HCT116 (cell line): Measurements from ENCODE around the gene ZFYVE19. TPM values are rescaled to one million over a fixed set of nuclear protein-coding genes. Genes with fewer than 3 reads are reported as not detected.

Source experiments
- ATAC-seq: fragments of 200-7000 bp; cut with Tn5 transposase; 2 replicates; pipeline ENCODE4 v1.9.1; 2020; ENCODE audit warnings: mild to moderate bottlenecking, moderate library complexity
- BruUV-seq: library from RNA; stranded (reverse); fragments of 400-500 nt; replicated peaks from 2 replicates; lab custom pipeline; 2021; lab: Mats Ljungman, UMichigan
- CTCF ChIA-PET: fragments of 300-600 bp; sonication (Branson Sonifier 250); formaldehyde crosslinking; loops from one replicate; lab custom pipeline; 2021; ENCODE audit warnings: antibody characterized with exemption; lab: Charles Lee
- POLR2A ChIA-PET: fragments of 300-600, 350-600 bp; sonication (Branson Sonifier 250); formaldehyde crosslinking; loops from one replicate; lab custom pipeline; 2021; ENCODE audit warnings: antibody characterized with exemption; lab: Charles Lee
- RAD21 ChIA-PET, 2 experiments: fragments of 300-600 bp; sonication (Branson Sonifier 250); formaldehyde crosslinking; loops; one replicate each; lab custom pipeline; 2023; ENCODE audit warnings: low total read pairs in 2 of 2; ENCODE audit not compliant: uncharacterized antibody in 2 of 2, unreplicated experiment in 2 of 2, low non-redundant PET in 1 of 2; lab: Charles Lee
- DNase-seq: peaks from one replicate; pipeline ENCODE4 v3.0.0-alpha.2; 2010; ENCODE audit warnings: low read depth, low spot score
- H2AFZ ChIP-seq: fragments of 200-600 bp; shearing (Covaris generic), sonication (generic); 2 replicates; pipeline ENCODE4 v1.6.1; 2017; ENCODE audit warnings: low read depth, mixed run types, mixed read lengths, antibody characterized with exemption, low read length; ENCODE audit not compliant: poor library complexity, severe bottlenecking
- H3K27ac ChIP-seq: 2 replicates; pipeline ENCODE4 v1.5.1; 2012; ENCODE audit warnings: low read depth, low read length
- H3K27me3 ChIP-seq: fragments of 200-600 bp; sonication (generic); 2 replicates; pipeline ENCODE4 v1.6.1; 2016; ENCODE audit warnings: mixed run types, low read length, mixed read lengths; ENCODE audit not compliant: insufficient read depth
- H3K36me3 ChIP-seq, 2 experiments: fragments of 200-500 bp in 1 of 2; fragments of 200-600 bp in 1 of 2; sonication (Bioruptor generic) in 1 of 2; sonication (generic) in 1 of 2; 2 replicates each; pipeline versions ENCODE4 v1.5.1 to v1.6.1; 2014 to 2016; ENCODE audit warnings: low read length in 2 of 2, inconsistent platforms in 1 of 2, mixed read lengths in 1 of 2, mixed run types in 1 of 2; ENCODE audit not compliant: insufficient read depth in 2 of 2, control insufficient read depth in 1 of 2
- H3K4me1 ChIP-seq, 2 experiments: fragments of 200-600 bp in 1 of 2; sonication (generic) in 1 of 2; 2 replicates each; pipeline versions ENCODE4 v1.5.1 to v1.6.1; 2012 to 2017; ENCODE audit warnings: low read length in 2 of 2, inconsistent platforms in 1 of 2, mild to moderate bottlenecking in 1 of 2, mixed read lengths in 1 of 2, mixed run types in 1 of 2, moderate library complexity in 1 of 2; ENCODE audit not compliant: insufficient read depth in 2 of 2, control insufficient read depth in 1 of 2
- H3K4me2 ChIP-seq: fragments of 200-600 bp; sonication (generic); 2 replicates; pipeline ENCODE4 v1.6.1; 2017; ENCODE audit warnings: mixed run types, low read length, mixed read lengths
- H3K4me3 ChIP-seq, 2 experiments: fragments of 200-600 bp in 1 of 2; sonication (generic) in 1 of 2; replicated peaks in 1 of 2; 2 replicates each; pipeline ENCODE4 v1.5.1; 2011 to 2016; ENCODE audit warnings: low read length in 2 of 2, control low read depth in 1 of 2, low read depth in 1 of 2, mild to moderate bottlenecking in 1 of 2, mixed read lengths in 1 of 2, mixed run types in 1 of 2
- H3K79me2 ChIP-seq: fragments of 200-600 bp; sonication (generic); 2 replicates; pipeline ENCODE4 v1.6.1; 2017; ENCODE audit warnings: mild to moderate bottlenecking, mixed run types, low read length, moderate library complexity, mixed read lengths; ENCODE audit not compliant: insufficient read depth
- H3K9ac ChIP-seq: fragments of 200-600 bp; sonication (generic); 2 replicates; pipeline ENCODE4 v1.6.1; 2016; ENCODE audit warnings: low read length, mixed read lengths
- H3K9me2 ChIP-seq: fragments of 200-600 bp; sonication (generic), shearing (Covaris generic); 2 replicates; pipeline ENCODE4 v1.6.1; 2017; ENCODE audit warnings: mixed run types, mild to moderate bottlenecking, moderate library complexity; ENCODE audit not compliant: insufficient read depth
- H3K9me3 ChIP-seq, 2 experiments: fragments of 200-500 bp in 1 of 2; fragments of 200-600 bp in 1 of 2; sonication (Bioruptor generic) in 1 of 2; sonication (generic) in 1 of 2; 2 replicates each; pipeline ENCODE4 v1.6.1; 2014 to 2017; ENCODE audit warnings: low read length in 2 of 2, mixed read lengths in 2 of 2, inconsistent platforms in 1 of 2, low read depth in 1 of 2, mild to moderate bottlenecking in 1 of 2, mixed run types in 1 of 2, moderate library complexity in 1 of 2; ENCODE audit not compliant: control insufficient read depth in 1 of 2, insufficient read depth in 1 of 2
- H4K20me1 ChIP-seq: fragments of 200-600 bp; sonication (generic), shearing (Covaris generic); 2 replicates; pipeline ENCODE4 v1.6.1; 2017; ENCODE audit warnings: mixed run types, mild to moderate bottlenecking, moderate library complexity; ENCODE audit not compliant: insufficient read depth
- CBX3 ChIP-seq: IDR thresholded peaks from 2 replicates; pipeline ENCODE4 v1.6.1; 2012; ENCODE audit warnings: low read depth
- CEBPB ChIP-seq: IDR thresholded peaks from 2 replicates; pipeline ENCODE4 v1.6.1; 2012; ENCODE audit warnings: low read depth
- EGR1 ChIP-seq: IDR thresholded peaks from 2 replicates; pipeline ENCODE4 v1.6.1; 2012; ENCODE audit warnings: low read depth
- ELF1 ChIP-seq: IDR thresholded peaks from 2 replicates; pipeline ENCODE4 v1.6.1; 2012; ENCODE audit warnings: low read depth, borderline replicate concordance
- EZH2 ChIP-seq: fragments of 200-600 bp; sonication (generic); IDR thresholded peaks from 2 replicates; pipeline ENCODE4 v1.6.1; 2017; ENCODE audit warnings: antibody characterized with exemption, mixed run types
- EZH2phosphoT487 ChIP-seq: fragments of 200-600 bp; IDR thresholded peaks from 2 replicates; pipeline ENCODE4 v1.6.1; 2018; ENCODE audit warnings: antibody characterized with exemption, borderline replicate concordance
- FOSL1 ChIP-seq: IDR thresholded peaks from 2 replicates; pipeline ENCODE4 v1.6.1; 2012; ENCODE audit warnings: low read depth
- POLR2A ChIP-seq: IDR thresholded peaks from 2 replicates; pipeline ENCODE4 v1.7.0; 2011; ENCODE audit warnings: borderline replicate concordance; ENCODE audit not compliant: insufficient read depth, insufficient read length; ENCODE audit errors: extremely low read depth
- POLR2AphosphoS5 ChIP-seq: IDR thresholded peaks from 2 replicates; pipeline ENCODE4 v1.6.1; 2011; ENCODE audit warnings: mild to moderate bottlenecking, low read depth, low read length, moderate library complexity
- RAD21 ChIP-seq: IDR thresholded peaks from 2 replicates; pipeline ENCODE4 v1.6.1; 2012; ENCODE audit warnings: low read depth, mild to moderate bottlenecking
- SRF ChIP-seq: IDR thresholded peaks from 2 replicates; pipeline ENCODE4 v1.6.1; 2012; ENCODE audit warnings: low read depth
- TCF7L2 ChIP-seq: IDR thresholded peaks from 2 replicates; pipeline ENCODE4 v1.7.0; 2011; ENCODE audit warnings: borderline replicate concordance, inconsistent platforms; ENCODE audit not compliant: insufficient read depth, insufficient read length; ENCODE audit errors: extremely low read depth
- YY1 ChIP-seq: IDR thresholded peaks from 2 replicates; pipeline ENCODE4 v1.6.1; 2011; ENCODE audit warnings: low read length, low read depth, moderate library complexity, mild to moderate bottlenecking; ENCODE audit not compliant: insufficient replicate concordance; ENCODE audit errors: extremely low read depth
- ZFX ChIP-seq: fragments of 450-650 bp; IDR thresholded peaks from 2 replicates; pipeline ENCODE4 v1.6.1; 2017
- ZNF274 ChIP-seq: fragments of 200-500 bp; sonication (Bioruptor generic); IDR thresholded peaks from 2 replicates; pipeline ENCODE4 v1.6.1; 2014; ENCODE audit warnings: mild to moderate bottlenecking, low read depth, low read length, inconsistent platforms
- intact Hi-C: fragments of 100-400 bp; cut with micrococcal nuclease; formaldehyde crosslinking; loops from 2 replicates; pipeline ENCODE4 v1.10.0; 2022
- total RNA-seq: library from RNA; stranded (reverse); gene quantifications from one replicate; pipeline ENCODE4 v1.2.1, GENCODE V29; 2021; ENCODE audit not compliant: unreplicated experiment
- TF ChIP-seq, protein P1 (sequence below): IDR thresholded peaks from 2 replicates; pipeline ENCODE4 v1.6.1; 2012
- TF ChIP-seq, protein P2 (sequence below), 3 experiments: fragments of 200-600 bp in 1 of 3; sonication (generic) in 1 of 3; IDR thresholded peaks in 2 of 3; conservative IDR thresholded peaks in 1 of 3; 2 replicates each; pipeline ENCODE4 v1.5.1; 2012 to 2017; ENCODE audit warnings: low read depth in 2 of 3, low read length in 2 of 3, antibody characterized with exemption in 1 of 3, borderline replicate concordance in 1 of 3, control low read depth in 1 of 3, mild to moderate bottlenecking in 1 of 3, mixed read lengths in 1 of 3, mixed run types in 1 of 3, moderate library complexity in 1 of 3; ENCODE audit not compliant: insufficient read depth in 1 of 3

ZFYVE19 gene
- total RNA-seq, 1 experiment from 2014 or later, result 29.1 TPM

GRCh38 chr15:40841741-40842140 lies 34.9 kb downstream of the ZFYVE19 start:
- ChIA-PET CTCF (no interaction called here), POLR2A (no interaction called here), RAD21 (no interaction called here)
- Histone ChIP-seq H3K36me3 (0 out of 4 replicates have a peak, but pooled peaks cover 0 to 4% of the 10 kb centered on the region in 2 experiments), H4K20me1 (no peaks in the 10 kb centered on the region; the same call in 1 of the 2 replicates), H3K27me3 (no peaks in the 10 kb centered on the region), H3K9me2 (no peaks in the 10 kb centered on the region), H3K9ac (no peak overlapping the region), H3K4me3 (no peak overlapping the region), H3K27ac (no peak overlapping the region), H3K4me2 (no peak overlapping the region), H3K79me2 (peaks cover 30% of the 10 kb centered on the region), H2AFZ (no peak overlapping the region), H3K4me1 (peaks cover 24 to 36% of the 10 kb centered on the region in 2 experiments), H3K9me3 (no peaks in the 10 kb centered on the region)
- no peak for TF ChIP-seq POLR2AphosphoS5
- no peak for TF ChIP-seq EGR1
- TF ChIP-seq EZH2phosphoT487, result no peak
- TF ChIP-seq CBX3, result no peak
- TF ChIP-seq ELF1, result no peak
- no peak for TF ChIP-seq ZFX
- no peak for TF ChIP-seq POLR2A
- TF ChIP-seq, protein P1, sequence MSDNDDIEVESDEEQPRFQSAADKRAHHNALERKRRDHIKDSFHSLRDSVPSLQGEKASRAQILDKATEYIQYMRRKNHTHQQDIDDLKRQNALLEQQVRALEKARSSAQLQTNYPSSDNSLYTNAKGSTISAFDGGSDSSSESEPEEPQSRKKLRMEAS, result no peak
- no peak for TF ChIP-seq CEBPB
- TF ChIP-seq RAD21, result no peak
- TF ChIP-seq FOSL1, result no peak
- TF ChIP-seq YY1, result no peak
- TF ChIP-seq SRF, result no peak
- no peak for TF ChIP-seq EZH2
- no peak for TF ChIP-seq ZNF274
- TF ChIP-seq, protein P2, sequence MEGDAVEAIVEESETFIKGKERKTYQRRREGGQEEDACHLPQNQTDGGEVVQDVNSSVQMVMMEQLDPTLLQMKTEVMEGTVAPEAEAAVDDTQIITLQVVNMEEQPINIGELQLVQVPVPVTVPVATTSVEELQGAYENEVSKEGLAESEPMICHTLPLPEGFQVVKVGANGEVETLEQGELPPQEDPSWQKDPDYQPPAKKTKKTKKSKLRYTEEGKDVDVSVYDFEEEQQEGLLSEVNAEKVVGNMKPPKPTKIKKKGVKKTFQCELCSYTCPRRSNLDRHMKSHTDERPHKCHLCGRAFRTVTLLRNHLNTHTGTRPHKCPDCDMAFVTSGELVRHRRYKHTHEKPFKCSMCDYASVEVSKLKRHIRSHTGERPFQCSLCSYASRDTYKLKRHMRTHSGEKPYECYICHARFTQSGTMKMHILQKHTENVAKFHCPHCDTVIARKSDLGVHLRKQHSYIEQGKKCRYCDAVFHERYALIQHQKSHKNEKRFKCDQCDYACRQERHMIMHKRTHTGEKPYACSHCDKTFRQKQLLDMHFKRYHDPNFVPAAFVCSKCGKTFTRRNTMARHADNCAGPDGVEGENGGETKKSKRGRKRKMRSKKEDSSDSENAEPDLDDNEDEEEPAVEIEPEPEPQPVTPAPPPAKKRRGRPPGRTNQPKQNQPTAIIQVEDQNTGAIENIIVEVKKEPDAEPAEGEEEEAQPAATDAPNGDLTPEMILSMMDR (IDR thresholded peaks at IDR 0.05 in 2 of 3, conservative IDR thresholded peaks at IDR 0.05 in 1 of 3; ENCODE audit: borderline replicate concordance in 1 of 3, insufficient read depth in 1 of 3, low read depth in 2 of 3, low read length in 2 of 3), result no peak
- no peak for TF ChIP-seq TCF7L2
- BruUV-seq, result no TSS peak
- no peak for DNase-seq
- intact Hi-C loops, result no loop called here
- no peak for ATAC-seq
